ENCODE data around the gene PLD1. TPM values are rescaled to one million over a fixed set of nuclear protein-coding genes. Genes with fewer than 3 reads are reported as not detected.

The PLD1 gene
- total and polyA plus RNA-seq, 11 donors = 12.3 to 106 (median 61.0) TPM

DNA sequence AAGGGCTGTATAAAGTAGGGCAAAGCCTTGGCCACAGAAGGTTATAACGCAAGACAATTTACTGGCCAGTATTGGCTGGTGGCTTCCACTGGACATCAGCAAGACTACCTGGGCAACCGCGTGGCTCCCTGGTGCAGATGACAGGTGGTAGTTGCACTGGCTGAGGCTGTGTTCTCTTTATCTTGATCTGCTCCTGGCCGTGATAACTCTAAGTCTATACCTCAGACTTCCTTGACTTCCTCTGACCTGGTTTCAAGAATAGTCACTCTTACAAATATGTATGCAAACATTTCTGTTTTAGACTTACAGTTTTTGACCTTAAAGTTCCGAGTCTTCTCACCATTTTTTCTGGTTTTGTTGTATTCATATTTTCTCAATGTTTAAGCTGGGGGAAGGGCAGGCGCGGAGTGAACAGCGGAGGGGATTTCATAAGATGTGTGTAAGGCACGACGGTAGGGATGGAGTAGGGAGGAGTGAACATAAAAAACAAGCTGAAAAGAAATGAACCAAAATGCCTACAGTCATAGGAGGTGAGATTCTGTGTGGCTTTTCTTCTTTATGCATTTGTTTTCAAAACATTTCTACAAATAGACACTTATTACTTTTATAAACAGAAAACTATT is 17.7 kb upstream of the PLD1 start:
- H3K27me3 ChIP-seq = no peaks in the 10 kb centered on the region
- intact Hi-C loops (cut with DNase I) = loop anchor here in 4 of 10 donors (2.0 to 10.0 kb wide), 5 partner anchors 17 to 504 kb away; partner anchors contain the start of gene PLD1 (in 1 of the 4)
- peaks cover 0 to 48% (median 24%) of the 10 kb centered on the region in 12 donors for H3K4me1 ChIP-seq
- 86 to 93% (median 90%) methylated on average over 10 of the region's 10 CpGs for WGBS, 4 donors
- no peak overlapping the region for H3K4me3 ChIP-seq
- DNase-seq (no peak), ATAC-seq (no peak)
- no peaks in the 10 kb centered on the region for H3K36me3 ChIP-seq
- peak overlapping the region in 1 of 12 donors; percentile 21 for H3K27ac ChIP-seq
- TF ChIP-seq CTCF (IDR thresholded peaks at IDR 0.05) (no peak), POLR2A (IDR thresholded peaks at IDR 0.05) (no peak)
- no peaks in the 10 kb centered on the region for H3K9me3 ChIP-seq

DNA sequence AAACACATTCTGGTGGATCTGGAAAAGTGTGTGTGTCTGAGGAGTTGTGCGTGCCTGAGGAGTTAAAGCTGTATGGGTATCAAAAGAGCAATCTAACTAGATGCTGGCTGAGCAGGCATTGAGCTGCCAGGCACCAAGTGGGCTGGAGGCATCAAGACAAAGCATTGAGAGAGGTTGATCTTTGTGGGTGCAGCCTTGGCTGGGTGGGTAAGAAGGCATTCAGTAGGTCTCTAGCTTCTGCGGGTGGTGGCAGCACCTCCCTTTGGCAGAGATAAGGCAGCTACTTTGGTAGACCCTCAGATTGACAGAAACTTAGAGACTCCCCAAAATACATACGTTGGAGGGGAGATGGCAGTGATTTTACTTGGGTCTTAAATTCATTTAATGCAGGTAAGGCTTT is 17.1 kb upstream of the PLD1 start:
- Histone ChIP-seq H3K9me3 (no peaks in the 10 kb centered on the region), H3K27me3 (no peaks in the 10 kb centered on the region), H3K36me3 (no peaks in the 10 kb centered on the region), H3K4me1 (peaks cover 0 to 48% (median 24%) of the 10 kb centered on the region in 12 donors), H3K27ac (peak overlapping the region in 1 of 12 donors; percentile 21), H3K4me3 (no peak overlapping the region)
- WGBS, 4 donors = 94 to 97% (median 96%) methylated on average over 2 to 3 of the region's 3 CpGs
- DNase-seq (no peak), ATAC-seq (no peak)
- intact Hi-C loops (cut with DNase I) = loop anchor here in 4 of 10 donors (5.0 to 10.0 kb wide), 4 partner anchors 53 to 505 kb away; no protein-coding TSS in a partner anchor
- TF ChIP-seq CTCF (IDR thresholded peaks at IDR 0.05) = no peak
- no peak for TF ChIP-seq POLR2A (IDR thresholded peaks at IDR 0.05)

DNA sequence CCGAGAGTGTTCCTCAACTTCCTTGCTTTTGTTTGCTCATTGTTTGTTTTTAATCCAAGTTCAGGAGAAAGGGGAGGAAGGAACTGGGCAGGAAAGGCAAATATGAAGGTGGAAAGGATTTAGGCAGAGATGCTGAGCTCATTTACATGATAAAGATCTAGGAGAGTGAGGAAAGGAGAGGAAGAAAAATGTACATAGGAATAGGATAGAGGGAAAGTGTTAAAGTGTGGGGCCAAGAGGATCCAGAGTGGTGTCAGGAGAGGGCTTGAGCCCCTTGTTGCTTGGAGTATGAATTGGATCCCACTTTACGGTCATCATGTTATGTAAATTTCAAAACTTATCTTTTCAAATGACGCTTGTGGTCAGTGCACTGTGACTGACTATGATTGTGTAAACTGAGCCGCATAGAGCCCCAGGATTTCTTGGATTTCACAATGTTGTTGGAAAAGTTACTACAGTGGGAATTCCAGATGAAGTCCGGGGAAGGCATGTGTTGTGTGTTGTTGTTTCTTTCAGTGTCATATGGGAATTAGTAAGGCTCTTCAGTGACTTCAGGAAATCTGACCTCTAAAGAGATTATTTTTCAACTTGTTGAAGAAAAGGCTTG is 15.0 kb upstream of the PLD1 start:
- Histone ChIP-seq H3K4me1 (peaks cover 0 to 44% (median 22%) of the 10 kb centered on the region in 12 donors), H3K9me3 (no peaks in the 10 kb centered on the region), H3K27me3 (no peaks in the 10 kb centered on the region), H3K27ac (peak overlapping the region; percentile 6 to 64 (median 38)), H3K4me3 (no peak overlapping the region), H3K36me3 (no peaks in the 10 kb centered on the region)
- DNase-seq (no peak), ATAC-seq (peak in 3 of 4 donors; percentile 44 to 65 (median 49))
- intact Hi-C loops (cut with DNase I) = loop anchor here in 4 of 10 donors (5.0 to 10.0 kb wide), 4 partner anchors 51 to 507 kb away; no protein-coding TSS in a partner anchor
- TF ChIP-seq POLR2A (IDR thresholded peaks at IDR 0.05) (no peak), CTCF (IDR thresholded peaks at IDR 0.05) (no peak)
- 60 to 74% (median 68%) methylated on average over 5 of the region's 5 CpGs for WGBS, 4 donors

DNA sequence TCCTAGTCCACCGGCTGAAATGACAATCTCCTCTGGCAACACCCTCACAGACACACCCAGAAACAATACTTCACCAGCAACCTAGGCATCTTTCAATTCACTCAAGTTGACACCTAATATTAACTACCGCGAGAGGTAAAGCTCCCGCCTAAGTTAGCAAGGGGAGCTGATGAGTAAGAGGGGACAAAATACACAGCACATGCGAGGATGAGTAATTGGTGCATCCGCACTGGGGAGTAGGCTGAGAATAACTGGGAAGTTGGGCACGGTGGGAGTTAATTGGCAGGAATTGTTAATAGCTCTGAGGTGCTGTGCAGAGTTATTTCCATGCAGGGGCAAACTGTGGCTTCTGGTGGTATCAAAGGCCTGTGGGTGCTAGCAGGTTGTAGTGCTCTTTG is 14.5 kb upstream of the PLD1 start:
- peak overlapping the region in 11 of 12 donors; percentile 6 to 64 (median 38) for H3K27ac ChIP-seq
- no peaks in the 10 kb centered on the region for H3K27me3 ChIP-seq
- H3K4me1 ChIP-seq = peaks cover 0 to 39% (median 17%) of the 10 kb centered on the region in 12 donors
- no peak overlapping the region for H3K4me3 ChIP-seq
- no peak for ATAC-seq
- H3K36me3 ChIP-seq = no peaks in the 10 kb centered on the region
- 80 to 85% (median 82%) methylated on average over 7 of the region's 7 CpGs for WGBS, 4 donors
- intact Hi-C loops (cut with DNase I) = loop anchor here in 4 of 10 donors (5.0 to 10.0 kb wide), 4 partner anchors 50 to 507 kb away; no protein-coding TSS in a partner anchor
- TF ChIP-seq POLR2A (IDR thresholded peaks at IDR 0.05) = no peak
- TF ChIP-seq CTCF (IDR thresholded peaks at IDR 0.05) = no peak
- H3K9me3 ChIP-seq = no peaks in the 10 kb centered on the region
- DNase-seq = no peak

Data from heart left ventricle (tissue), 16 donors.